GM18519 (cell line): ENCODE data around the gene NEDD8.
"Not testable (repeated sequence)": the region's sequence is repeated elsewhere in the genome, so short reads cannot be mapped to it uniquely, and the experiment has no call there.

Source experiments
- ATAC-seq: cut with Tn5 transposase; IDR thresholded peaks from one replicate; pipeline ENCODE4 v1.9.1; 2021; ENCODE audit warnings: mild to moderate bottlenecking, moderate library complexity; ENCODE audit not compliant: unreplicated experiment, low FRiP score

The NEDD8 gene

DNA sequence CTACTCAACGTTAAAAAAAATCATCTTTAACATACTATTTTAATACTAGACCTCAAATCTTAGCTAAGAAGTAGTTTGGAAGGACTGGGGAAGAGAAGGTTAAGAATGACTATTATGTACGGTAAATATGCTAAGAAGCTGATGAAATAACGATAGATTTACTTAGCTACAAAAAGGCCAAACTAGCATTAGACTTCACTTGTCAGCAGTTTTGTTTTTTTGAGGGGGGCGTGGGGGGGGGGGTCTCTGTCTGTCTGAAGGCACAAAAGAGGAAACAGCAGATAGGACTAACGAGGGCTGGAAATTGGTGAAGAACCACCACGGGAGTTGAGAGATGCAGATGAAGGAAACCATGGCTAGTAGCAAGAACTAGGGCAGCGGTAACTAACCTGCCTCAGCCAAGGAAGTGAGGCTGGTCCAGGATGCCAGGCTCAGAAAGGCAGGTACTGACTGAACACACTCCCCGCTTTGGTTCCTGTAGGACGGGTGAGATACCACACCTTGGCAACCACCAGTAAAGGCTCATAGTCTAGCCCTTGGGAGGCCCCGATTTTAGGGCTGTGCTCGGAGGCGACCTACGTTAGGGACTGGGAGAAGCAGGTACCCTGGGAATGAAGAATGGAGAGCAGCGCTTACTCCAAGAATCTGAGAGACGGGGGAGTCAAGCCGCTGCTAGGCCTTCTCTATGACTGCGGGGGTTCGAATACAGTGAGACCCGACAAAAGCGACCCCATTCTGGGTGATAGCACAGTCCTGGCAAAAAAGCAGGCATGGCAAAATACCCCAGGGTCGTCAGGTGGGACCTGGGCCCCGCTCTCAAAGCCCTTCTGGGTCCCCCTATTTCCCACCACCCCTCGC, 675 bp downstream of the NEDD8 start:
- no peak for ATAC-seq

DNA sequence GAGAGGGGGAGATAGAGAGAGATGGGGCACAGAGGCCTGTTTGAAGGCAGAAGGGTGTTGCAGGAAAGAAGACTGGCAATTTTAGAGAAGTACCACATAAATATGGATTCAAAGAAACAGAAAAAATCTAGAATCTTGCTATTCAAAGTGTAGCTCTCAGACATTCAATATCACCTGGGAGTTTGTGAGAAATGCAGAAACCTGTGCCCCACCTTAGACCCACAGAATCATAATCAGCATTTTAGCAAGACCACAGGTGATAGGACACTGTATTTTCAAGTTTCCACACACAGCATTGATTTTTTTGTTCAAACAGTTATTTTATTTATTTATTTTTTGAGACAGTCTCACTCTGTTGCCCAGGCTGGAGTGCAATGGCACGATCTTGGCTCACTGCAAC, 3.3 kb downstream of the NEDD8 start:
- no peak for ATAC-seq

DNA sequence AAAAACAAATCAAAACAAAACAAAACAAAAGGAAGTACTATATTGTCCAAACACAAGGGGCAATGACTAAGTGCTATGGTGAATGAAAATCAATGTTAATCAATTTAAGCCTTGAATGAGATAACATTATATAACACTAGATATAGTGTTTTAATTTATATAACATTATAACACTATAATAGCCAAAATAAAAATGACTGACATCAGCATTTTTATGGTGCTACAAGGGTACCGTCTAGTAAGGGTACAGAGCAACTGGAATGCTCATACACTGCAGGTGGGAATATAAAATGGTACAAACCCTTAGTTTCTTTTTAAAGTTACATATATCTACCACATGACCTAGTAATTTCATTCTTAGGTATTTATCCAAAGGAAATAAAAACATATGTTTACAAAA, 5.7 kb downstream of the NEDD8 start:
- ATAC-seq = no peak

DNA sequence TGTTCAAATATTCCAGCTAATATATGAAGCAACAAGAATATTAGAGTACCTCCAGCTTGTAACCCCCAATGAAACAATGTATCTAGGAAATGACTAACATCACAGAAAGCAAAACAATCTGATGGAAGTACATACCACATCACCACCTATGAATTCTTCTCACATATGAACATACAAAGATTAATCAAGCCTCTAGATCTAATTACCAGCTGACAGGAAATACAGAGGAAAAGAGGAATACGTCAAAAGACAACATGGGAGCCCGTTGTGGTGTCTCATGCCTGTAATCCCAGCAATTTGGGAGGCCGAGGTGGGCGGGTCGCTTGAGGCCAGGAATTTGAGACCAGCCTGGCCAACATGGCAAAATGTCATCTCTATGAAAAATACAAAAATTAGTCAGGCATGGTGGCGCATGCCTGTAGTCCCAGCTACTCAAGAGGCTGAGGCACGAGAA, 7.5 kb downstream of the NEDD8 start:
- no peak for ATAC-seq

DNA sequence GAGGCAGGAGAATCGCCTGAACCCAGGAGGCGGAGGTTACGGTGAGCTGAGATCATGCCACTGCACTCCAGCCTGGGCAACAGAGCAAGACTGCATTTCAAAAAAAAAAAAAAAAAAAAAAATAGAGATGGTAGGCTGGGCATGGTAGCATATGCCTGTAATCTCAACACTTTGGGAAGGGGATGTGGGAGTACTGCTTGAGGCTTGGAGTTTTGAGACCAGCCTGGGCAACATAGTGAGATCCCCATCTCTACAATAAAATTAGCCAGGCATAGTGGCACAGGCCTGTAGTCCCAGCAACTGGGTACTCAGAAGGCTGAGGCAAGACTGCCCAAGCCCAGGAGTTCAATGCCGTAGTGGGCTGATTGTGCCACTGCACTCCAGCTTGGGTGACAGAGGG, 9.2 kb downstream of the NEDD8 start:
- not testable (repeated sequence) for ATAC-seq

DNA sequence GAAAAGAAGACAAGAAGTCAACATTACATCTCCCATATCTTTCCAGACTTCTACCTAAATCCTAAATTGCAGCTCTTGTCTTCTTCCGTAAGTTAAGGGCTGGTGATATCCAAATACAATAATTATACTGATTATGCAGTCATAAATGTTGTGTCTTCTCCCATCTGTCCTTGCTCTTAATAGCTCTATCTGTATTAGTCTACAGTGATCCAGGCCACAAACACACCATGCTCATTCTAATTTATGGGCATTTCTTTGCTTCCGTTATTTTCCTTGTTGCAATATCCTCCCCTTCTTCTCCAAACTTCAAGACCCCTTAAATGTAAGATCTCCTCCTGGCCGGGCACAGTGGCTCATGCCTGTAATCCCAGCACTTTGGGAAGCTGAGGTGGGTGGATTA, 12.6 kb downstream of the NEDD8 start:
- ATAC-seq = no peak

DNA sequence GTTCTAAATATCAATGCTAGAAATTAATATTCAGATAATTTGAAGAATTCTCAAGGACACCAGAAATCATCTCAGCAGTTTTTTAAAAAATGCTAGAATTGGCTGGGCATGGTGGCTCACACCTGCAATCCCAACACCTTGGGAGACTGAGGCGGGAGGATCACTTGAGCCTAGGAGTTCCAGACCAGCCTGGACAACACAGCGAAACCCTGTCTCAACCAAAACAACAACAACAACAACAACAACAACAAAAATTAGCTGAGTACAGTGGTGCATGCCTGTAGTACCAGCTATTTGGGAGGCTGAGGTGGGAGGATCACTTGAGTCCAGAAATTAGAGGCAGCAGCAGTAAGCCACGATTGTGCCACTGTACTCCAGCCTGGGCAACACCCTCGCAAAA, 13.1 kb downstream of the NEDD8 start:
- ATAC-seq = no peak

DNA sequence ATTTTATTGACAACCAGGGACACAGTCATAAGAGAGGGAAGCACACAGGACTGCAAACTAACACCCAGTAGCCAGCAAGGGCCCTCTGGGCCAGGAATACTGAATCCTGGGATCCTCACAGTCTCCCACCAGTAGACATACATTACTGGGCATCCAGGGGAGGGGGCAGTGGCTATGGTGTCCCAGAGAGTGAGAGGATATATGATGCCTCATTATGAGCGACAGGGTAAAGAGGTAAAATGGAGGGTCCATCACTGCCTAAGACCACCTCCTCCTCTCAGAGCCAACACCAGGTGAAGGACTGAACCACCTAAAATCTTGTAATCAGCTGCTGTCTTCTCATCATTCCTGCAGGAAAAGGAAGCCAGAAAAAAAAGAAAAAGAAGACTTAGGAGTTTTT, 15.3 kb downstream of the NEDD8 start:
- ATAC-seq = not testable (repeated sequence)

DNA sequence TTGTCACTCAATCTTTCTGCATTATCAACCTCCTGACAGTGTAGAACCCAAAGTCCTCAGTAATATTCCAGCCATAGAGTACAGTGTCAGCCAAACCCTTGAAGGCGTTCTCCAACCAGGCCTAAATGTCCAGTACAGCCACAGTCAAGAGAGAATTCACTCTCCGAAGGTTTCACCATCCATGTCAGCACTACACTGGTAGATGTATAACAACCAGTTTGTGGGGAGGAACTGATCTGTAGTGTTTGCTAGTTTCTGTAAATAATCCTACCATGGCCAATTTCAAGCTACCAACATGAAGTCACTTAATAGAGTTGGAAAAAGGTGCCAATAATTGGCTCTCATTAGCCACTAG, 15.8 kb downstream of the NEDD8 start:
- no peak for ATAC-seq

DNA sequence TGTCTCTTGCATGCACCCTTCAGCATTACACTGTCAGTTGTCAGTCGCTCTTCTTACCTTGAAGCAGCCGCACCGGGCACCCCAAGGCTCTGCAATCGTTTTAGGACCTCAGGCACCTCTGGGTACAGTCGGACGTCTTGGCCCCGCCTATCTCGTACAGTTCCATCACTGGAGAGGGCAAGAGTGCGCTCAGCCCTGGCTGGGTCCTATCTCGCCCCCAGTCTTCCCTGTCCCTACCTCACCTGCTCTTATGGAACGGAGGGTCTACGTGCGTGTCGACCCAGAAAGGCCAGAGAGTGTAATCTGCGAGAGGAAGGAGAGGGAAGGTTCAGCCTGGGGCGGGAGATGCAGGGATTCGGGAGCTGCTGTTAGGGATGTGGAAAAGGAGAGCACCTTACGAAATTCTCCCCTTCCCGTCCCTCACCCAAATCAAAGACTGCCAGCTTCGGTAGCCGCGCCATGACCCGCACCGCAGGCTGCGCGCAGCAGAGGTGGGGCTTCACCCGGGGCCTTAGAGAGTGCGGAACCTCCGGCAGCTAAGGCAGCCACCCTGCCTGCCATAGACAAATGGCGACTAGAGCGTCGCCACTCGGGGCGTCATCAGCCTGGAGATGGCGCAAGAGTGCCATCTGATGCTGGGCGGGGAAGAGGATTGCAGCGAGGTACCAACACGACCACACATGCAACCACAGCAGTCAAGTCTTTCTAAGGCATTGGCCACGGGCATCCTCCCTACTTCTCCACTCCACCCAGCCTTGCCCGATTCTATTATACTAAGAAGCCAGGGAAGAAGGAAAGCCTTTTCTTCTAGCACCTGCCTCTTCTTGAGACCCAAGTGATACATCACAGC, 16.4 kb downstream of the NEDD8 start, which contains the start of gene MDP1:
Gene MDP1 (minus strand): TSS at position 572 of the 850 bp plus-strand sequence. CDS start 111 bp downstream, at position 461.
- peak; percentile 51 for ATAC-seq

DNA sequence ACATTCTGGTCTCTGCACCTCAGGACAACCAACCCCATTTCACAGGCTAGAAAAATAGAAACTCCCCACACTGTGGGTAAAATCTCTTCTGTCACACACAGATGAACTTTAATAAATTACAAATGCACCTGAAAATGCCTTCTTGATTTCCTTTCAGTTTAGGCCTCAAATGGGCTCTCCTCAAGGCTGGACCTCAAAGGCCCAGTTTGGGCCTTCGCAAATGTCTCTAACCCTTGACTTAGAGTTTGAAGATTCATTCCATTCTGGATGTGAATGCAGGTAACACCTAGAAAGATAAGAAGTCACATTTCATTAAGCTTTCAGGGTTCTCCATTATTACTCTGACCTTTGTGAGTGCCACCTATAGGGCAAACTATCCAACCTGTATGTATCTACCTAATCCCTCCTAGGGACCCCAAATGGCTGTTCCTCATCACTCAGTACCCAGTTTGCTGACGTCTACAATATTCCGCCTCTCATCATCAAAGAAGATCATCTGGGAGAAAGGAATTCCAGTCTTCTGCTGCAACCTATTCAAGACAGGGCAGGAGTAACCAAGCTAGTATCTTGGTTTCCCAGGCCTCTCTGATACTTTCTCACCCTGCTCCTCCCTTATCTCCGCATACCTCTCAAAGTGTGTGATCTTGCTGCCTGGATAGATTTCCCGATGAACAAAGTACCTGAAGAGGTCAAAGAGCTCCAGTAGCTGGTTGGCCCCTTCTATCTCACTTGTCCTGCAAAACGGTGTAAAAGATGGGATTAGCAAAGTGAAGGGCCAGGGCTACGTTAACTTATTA, 18.1 kb downstream of the NEDD8 start:
- no peak for ATAC-seq

DNA sequence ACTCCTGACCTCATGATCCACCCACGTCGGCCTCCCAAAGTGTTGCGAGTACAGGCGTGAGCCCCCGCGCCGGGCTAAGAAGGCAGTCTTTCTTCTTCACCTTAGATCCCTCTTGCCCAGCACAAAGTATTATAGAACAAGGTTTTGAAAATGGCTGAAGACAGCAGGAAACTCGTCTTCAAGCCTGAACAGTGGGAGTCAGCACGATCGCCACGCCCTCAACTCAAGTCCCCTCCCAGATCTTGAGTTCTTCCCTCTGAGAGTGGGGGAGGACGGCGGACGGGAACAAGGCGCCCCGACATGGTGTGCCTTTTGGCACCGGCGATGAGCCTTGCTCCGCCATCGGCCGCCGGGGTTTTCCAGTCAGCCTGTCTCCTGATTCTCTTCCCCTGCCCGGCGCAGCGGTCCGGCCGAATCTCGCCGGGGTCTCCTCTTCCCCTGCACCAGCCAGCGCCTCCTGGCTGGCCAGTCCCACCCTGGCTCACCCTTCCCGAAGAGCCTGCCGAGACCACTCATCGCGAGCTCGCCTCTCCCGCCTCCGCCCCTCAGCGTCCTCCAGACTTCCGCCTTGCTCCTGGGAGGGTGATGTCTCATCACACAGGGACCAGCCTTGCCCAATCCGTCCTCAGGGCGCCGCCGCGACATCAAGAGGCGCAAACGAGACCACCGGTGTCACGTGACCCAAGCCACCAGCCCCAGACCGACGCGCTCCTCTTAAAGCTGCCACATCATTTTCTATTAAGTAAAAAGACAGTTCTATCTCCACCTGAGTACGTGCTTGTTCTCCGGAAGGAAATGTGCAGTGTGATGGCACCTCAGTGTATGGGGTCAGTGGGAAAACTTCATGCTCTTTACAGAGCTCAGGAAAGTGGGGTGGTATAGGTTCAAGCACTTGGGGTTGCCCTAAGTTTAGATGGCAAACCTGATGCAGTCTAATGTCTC, 19.0 kb downstream of the NEDD8 start, which contains the start of gene CHMP4A:
Gene CHMP4A (minus strand): TSS at position 565 of the 942 bp plus-strand sequence. CDS start 49 bp downstream, at position 516.
- ATAC-seq = peak; percentile 61

DNA sequence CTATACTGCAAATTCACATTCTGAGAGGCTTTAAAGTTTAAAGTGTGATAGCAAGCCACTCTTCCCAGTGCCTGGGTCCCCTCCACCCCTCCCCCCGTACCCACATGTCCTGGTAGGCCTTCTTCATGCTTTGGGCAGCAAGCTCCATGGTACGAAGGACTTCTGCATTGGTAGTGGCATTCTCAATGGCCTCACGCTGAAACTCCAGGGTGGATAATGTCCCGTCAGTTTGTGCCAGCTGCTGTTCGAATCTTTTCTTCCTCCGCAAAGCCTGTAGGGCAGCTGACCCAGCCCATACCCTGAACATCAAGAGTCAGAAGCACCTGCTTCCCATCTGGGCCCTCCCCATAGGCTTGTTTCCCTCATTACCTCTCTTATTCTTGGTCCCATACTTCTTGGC, 20.9 kb downstream of the NEDD8 start:
- ATAC-seq = no peak

DNA sequence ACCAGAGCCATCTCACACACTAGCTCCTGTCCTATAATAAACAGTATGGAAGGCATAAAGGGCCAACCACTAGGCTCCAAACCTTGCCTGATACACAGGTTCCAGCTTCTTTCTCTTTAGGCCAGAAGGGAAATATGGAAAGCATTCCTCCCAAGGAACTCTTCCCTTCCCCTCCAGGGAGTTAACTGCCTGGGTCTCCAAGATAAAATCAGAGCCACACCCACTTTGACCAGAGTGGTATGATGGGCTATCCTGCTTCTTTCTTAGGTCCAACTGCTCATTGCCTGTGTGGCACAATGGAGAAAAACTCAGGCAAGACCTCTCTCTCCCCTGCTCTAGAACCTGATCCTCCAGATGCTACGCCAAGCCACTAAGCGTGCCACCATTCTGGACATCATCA, 24.5 kb downstream of the NEDD8 start:
- ATAC-seq = no peak

DNA sequence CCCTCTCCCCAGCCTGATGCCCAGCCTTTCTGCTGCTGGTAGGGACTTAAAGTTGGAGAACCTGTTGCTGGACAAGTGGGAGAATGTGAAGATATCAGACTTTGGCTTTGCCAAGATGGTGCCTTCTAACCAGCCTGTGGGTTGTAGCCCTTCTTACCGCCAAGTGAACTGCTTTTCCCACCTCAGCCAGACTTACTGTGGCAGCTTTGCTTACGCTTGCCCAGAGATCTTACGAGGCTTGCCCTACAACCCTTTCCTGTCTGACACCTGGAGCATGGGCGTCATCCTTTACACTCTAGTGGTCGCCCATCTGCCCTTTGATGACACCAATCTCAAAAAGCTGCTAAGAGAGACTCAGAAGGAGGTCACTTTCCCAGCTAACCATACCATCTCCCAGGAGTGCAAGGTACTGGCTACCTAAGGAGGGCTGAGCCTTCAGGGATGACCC, 25.0 kb downstream of the NEDD8 start:
- no peak for ATAC-seq

DNA sequence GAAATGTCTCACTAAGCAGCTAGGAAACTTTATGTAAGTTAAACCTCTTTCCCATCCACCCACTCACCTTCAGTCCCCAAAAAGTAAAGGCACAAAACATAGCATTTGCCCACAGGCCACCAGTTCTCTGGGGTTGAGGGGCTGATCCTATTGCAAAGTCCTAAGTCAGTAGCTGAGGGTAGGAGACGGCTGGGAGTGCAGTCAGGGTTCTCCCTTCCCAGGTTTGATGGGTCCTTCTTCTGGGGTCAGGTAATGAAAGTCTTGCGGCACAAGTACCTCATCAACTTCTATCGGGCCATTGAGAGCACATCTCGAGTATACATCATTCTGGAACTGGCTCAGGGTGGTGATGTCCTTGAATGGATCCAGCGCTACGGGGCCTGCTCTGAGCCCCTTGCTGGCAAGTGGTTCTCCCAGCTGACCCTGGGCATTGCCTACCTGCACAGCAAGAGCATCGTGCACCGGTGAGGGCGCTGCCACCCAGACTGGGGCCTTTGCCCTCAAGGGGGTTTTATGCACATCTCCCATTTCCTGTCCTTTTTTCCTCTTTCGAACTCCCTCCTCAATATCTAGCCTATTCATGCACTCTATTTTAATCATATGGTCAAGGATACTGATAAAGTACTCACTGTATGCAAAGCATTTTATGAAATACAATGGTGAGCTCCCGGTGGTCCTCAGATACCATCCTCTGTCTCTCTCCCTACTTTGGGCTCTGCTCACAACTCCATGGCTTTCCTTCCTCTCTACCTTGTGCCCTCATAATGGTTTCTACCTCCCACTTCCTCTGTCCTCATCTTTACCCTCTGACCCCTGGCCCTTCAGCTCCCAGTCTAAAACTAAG, 25.7 kb downstream of the NEDD8 start:
- no peak for ATAC-seq

DNA sequence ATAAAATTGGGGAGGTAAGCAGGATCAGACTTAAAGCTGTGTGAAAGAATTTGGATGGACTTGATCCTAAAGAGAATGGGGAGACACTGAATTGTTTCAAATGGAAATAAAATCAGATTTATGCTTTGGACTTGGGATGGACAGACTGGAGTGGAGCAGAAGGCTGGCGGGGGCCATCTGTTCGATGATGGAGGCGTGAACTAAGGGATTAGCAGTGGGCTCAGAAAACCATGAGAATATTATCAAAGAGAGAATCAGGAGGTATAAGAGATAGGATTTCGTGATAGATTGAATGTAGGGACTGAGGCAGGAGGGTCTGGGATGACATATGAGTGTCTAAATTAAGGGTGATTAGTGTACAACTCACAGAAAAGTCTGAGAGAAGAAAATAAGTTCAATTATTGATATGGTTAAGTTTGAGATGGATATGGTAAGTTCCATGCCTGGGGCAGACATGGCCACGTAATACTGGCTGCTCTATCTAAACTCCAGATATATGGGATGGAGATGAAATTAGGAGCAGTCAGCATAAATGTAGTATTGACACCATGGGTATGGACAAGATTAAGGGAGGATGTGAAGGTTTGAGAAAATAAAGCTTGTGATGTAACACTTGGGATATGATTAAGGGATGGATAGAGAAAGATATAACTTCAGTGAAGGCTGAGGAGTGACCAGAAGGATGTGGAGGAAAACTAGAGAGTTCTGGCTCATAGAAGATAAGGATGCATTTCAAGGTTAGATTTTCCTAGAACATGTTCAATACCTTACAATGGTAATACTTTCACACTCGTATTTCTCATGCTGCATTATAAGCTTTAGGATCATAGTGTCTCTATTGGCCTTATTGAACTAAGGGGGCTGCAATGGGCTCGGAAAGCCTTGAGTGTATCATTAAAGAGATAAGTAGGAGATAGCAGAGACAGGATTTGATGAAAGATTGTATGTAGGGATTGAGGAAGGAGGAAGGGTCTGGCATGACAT, 27.7 kb downstream of the NEDD8 start:
- no peak for ATAC-seq
